Renal cortex interstitium (tissue), 11 donors: ENCODE data around the gene ZNF554. TPM values are rescaled to one million over a fixed set of nuclear protein-coding genes. Genes with fewer than 3 reads are reported as not detected.
"Not testable (repeated sequence)": the region's sequence is repeated elsewhere in the genome, so short reads cannot be mapped to it uniquely, and the experiment has no call there.

Source experiments
- DNase-seq, 11 donors: peaks; one replicate each; pipeline ENCODE4 v3.0.0-alpha.2; 2013; ENCODE audit warnings: low read depth in 9 of 11, low spot score in 4 of 11; ENCODE audit errors: extremely low read depth in 1 of 11
- polyA plus RNA-seq, 3 donors: library from polyadenylated mRNA; unstranded; fragments of 120-200 nt; gene quantifications; one replicate each; pipeline ENCODE4 v1.2.1, GENCODE V29; 2013; ENCODE audit not compliant: insufficient read length in 3 of 3

ZNF554 gene
- polyA plus RNA-seq, 3 donors: 8.3 to 11.3 (median 10.3) TPM

DNA sequence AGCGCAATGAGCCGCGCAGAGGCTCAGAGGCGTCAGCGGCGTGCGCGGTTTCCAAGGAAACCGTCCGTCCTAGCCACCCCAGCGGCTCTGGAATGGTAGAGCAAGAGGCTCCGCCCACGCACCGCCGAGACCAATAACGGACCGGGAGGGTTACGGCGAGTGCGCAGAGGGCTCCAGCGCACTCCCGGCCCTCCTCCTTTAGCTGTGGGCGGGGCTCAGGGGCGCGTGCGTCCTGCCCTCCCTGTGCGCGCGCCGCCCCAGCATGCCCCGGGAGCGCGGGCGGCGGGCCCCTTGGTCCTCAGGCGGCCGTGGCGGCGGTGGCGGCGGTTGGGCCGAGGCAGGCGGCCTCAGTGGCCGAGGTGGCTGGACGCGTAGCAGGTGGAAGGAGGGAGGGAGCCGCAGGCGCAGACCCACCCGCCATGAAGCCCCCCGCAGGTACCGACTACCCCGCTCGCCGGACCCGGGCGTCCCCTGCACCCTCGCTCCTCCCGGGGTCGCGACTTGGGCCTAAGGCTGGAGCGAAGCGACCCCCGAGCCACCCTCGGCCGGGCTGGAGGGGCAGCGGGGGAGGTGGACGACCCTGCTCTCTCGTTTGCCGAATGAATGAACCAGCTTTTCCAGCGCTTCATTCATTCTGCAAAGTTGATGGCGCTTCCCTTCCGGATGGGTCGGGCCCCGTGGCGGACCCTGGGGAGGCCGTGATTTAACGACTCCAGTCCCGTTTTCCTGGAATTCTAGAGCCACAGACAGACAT, 34.2 kb upstream of the ZNF554 start, which contains the start of gene THOP1:
THOP1 (plus strand) TSS at position 260 of the 754 bp plus-strand sequence; CDS start at position 420, 160 bp downstream.
- peak; percentile 94 to 99 (median 99) for DNase-seq

DNA sequence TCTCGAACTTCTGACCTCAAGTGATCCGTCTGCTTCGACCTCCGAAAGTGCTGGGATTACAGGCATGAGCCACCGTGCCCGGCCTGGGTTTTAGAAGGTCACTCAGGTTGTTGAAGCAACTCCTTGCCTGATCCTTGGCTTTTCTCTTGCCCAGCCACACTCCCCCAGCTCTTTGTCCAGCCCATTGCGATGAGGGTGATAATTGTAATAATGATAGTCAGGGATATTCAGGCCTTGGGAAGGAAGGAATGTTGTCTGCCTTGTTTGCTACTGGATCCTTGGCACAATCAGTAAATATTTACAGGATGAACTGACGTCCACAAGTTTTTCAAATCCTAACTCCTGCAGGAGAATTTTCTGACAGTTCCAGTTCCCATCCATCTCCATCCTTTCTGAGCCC, 32.6 kb upstream of the ZNF554 start:
- no peak for DNase-seq

DNA sequence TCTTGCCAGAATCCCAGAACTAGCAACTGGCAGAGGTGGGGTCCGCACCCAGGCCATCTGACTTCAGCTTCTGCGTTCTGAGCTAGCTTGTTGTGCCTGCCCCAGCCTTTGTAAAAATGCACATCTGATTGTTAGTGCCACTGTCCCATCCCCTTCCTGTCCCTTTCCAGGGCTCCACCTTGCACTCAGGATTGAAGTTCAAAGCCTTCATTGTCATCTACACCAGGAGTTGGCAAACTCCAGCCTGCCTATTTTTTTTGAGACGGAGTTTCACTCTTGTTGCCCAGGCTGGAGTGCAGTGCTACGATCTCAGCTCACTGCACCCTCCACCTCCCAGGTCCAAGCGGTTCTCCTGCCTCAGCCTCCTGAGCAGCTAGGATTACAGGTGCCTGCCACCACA, 31.4 kb upstream of the ZNF554 start:
- DNase-seq: no peak

DNA sequence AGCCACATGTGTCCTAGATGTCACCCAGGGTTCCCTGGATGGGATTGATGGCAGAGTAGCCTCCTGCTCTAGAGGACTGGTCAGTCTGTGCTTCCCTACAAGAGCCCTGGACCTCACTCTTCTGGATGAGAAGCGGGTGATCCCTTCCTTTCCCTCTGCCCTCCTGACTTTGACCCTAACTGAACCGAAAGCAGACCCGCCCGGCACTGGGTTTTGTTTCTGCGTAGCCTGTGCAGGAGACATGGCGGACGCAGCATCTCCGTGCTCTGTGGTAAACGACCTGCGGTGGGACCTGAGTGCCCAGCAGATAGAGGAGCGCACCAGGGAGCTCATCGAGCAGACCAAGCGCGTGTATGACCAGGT, 29.5 kb upstream of the ZNF554 start:
- no peak for DNase-seq

DNA sequence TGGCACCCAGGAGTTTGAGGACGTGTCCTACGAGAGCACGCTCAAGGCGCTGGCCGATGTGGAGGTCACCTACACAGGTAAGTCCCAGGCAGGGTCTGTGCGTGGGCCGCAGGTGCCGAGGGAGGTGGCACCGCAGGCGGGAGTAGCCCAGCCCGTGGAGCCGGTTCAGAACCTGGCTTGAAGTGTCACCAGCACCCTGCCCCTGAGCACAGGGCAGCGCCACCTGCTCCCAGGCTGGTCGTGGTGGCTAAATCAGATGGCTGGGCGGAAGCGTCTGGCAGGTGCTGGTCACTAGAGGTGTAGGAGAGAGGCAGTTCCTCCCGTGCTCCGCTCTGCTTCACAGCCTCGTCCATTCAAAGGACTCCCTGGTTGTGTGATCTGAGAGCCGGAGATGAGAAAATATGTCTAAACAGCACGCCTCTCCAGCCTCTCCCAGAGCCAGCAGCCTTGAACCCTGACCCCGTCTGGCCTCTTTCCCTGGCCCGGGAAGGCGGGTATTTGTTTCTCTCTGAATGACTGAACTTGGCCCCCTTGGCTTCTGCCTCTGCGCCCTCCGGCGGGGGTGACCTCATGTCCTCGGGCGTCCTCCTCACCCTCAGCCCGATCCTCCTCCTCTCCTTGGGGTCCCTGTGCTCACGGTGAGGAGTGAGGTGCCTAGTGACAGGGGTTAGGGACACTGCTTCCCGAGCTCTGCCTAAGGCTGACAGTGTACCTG, 29.0 kb upstream of the ZNF554 start:
- no peak for DNase-seq

DNA sequence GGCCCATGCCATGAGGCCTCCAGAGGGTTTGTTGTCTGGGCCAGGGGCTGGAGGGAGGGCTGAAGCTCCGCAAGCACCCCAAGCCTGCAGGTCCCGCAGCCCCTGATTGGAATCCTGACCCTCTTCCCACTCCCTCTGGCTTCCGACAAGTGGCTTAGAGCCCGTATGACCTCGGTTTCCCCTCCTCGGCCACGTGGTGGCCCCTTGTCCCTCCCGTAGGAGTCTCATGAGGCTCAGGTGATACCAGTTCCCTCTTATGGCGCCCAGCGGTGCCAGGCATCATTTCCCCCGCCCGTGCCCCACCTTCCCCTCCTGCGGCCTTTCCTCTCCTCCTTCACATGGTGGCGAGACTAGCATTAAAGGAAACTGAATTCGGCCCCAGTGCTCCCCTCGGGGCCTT, 28.2 kb upstream of the ZNF554 start:
- no peak for DNase-seq

DNA sequence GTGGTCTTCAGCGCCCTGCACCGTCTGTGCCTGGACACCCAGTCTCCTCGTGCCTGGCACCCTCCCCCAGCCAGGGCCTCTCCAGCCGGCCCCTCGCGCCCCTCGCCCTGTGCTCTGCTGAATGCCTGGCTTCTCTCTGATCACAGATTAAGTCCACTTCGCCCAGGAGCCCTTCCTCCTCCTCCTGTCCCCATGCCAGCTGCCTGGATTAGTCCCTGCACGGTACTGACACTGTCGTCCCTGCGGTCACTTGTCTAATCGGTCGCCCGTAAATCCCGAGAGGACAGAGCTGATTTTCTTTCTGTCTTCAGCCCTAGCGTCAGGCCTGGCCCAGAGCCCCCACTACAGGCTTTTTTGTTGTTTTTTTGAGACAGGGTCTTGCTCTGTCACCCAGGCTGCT, 27.8 kb upstream of the ZNF554 start:
- no peak for DNase-seq

DNA sequence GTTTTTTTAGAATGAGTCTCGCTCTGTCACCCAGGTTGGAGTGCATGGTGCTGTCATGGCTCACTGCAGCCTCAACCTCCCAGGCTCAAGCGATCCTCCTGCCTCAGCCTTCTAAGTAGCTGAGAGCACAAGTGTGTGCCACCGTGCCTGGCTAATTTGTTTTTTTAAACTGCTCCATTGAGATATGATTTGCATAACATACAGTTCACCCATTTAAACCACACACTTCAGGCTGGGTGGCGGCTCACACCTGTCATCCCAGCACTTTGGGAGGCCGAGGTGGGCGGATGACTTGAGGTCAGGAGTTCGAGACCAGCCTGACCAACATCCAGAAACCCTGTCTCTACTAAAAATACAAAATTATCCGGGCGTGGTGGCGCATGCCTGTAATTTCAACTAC, 27.0 kb upstream of the ZNF554 start:
- not testable (repeated sequence) for DNase-seq

DNA sequence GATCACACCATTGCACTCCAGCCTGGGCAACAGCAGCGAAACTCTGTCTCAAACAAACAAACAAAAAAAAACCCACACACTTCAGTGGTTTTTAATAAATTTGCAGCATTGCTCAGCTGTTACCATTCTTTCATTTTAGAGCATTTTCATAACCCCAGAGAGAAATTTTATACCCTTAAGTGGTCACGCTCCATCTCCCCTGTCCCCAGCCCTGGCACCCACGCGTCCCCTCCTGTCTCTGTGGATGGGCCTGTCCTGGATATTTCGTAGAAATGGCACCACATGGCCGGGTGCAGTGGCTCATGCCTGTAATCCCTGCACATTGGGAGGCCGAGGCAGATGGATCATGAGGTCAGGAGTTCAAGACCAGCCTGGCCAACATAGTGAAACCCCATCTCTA, 26.5 kb upstream of the ZNF554 start:
- no peak for DNase-seq

DNA sequence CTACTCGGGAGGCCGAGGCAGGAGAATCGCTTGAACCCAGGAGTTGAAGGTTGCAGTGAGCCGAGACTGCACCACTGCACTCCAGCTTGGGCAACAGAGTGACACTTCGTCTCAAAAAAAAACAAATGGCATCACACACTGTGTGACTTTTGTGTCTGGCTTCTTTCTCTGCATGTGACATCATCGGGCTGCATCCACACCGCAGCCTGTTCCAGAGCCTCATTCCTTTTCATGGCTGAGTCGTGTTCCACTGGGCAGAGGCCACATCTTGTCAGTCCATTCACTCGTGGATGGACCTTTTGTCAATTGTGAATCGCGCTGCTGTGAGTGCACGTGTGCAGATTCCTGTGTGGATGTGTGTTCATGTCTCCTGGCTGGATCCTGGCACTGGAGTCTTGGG, 26.1 kb upstream of the ZNF554 start:
- no peak for DNase-seq

DNA sequence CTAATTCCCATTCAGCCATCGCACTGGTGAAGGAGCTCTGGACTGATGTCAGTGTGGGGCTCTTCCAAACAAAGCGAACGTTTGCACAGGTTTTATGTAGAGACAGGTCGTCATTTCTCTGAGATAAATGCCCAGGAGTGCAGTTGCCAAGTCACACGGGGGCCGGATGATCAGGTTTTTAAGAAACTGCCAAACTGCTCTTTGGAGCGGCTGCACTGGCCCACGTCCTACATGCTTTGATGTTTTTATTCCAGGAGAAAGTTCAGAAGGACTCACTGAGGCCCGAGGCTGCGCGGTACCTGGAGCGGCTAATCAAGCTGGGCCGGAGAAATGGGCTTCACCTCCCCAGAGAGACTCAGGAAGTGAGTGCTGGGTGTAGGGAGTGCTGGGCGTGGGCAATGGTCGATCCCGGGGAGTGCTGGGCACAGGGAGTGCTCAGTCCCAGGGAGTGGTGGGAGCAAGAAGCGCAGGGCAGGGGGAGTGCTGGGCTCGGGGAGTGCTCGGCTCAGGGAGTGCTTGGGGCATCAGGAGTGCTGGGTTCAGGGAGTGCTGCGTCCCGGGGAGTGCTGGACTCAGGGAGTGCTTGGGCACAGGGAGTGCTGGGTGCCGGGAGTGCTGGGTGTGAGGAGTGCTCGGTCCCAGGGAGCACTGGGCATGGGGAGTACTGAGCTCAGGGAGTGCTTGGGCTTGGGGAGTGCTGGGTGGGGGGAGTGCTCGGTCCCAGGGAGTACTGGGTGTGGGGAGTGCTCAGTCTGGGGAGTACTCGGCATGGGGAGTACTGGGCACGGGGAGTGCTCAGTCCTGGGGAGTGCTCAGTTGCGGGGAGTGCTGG, 23.6 kb upstream of the ZNF554 start:
- DNase-seq: no peak

DNA sequence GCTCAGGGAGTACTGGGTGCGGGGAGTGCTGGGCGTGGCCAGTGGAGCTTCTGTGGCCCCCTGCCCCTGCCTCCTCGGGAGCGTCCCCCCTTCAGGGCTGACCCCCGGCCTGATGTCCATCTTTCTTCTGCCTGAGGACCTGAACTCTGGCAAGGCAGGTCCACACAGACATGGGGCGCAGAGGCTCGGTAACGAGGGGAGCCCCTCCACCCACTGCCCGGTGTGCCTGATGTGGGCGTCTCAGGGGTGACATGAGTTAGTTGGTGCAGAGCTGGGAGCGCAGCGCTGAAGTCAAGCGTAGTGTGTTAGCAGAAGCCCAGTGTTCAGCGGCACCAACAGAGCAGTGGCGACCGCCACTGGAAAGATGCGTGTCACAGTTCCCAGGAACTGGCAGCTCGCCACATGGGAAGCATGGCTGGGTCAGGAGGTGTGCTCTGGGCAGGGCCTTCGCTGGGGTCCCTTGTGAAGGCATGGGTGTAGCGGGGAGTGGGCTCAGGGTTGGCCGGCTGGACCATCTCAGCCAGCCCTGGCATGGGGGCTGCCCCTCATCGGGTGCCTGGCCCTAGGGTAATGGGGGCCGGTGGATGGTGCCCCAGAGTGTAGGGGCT, 22.9 kb upstream of the ZNF554 start:
- DNase-seq: no peak

DNA sequence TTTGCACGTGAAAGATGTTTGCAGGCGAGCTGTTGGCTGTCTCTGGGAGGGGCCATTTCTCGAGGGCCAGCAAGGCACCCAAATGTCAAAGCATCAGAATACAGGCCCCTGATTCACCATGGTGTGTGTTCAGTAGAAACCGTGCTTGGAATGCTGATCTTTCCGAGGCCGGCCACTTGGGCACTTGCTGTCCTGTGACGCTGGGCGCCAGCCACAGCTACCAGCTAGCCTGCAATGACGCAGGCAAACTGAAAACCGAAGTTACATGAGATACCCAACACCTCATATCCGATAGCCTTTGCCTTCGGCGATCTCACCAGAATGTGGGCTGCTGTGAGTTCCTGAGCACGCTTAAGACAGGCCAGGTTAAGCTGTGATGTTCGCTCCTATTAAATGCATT, 22.4 kb upstream of the ZNF554 start:
- no peak for DNase-seq

DNA sequence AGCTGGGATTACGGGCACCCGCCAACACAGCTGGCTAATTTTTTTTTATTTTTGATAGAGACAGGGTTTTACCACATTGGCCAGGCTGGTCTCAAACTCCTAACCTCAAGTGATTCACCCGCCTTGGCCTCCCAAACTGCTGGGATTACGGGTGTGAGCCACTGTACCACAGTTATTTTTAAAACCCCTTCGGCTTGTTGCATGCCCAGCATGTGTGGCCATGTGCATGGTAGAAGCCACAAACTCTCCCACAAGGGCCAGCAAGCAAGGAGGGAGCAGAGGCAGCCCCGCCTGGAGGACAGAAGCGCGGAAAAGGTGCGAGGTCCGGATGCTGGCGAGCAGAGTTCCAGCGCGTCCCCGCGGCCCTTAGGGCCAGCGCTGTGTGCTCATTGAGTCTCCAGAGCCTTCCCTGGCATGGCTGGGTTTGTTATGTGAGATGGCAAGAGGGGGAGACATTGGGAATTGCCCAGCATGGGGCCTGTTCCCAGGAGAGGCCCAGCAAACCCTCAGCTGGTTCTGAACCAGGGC, 21.4 kb upstream of the ZNF554 start:
- DNase-seq: no peak

DNA sequence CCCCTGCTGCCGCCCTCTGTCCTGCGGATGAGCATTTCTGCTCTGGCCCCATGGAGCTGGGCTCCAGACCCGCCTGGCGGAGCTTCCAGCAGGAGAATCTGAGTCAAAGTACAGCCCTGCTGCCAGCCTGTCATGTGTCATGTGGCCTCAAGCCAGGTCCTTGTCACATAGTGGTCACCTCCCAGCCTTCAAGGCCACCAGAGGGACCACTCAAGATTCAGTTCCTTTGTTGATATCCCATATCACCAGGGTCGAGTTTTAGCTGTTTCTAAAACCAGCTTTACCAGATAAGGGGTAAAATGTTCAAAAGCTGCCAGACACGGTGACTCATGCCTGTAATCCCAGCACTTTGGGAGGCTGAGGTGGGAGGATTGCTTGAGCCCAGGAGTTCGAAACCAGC, 20.9 kb upstream of the ZNF554 start:
- DNase-seq: no peak

DNA sequence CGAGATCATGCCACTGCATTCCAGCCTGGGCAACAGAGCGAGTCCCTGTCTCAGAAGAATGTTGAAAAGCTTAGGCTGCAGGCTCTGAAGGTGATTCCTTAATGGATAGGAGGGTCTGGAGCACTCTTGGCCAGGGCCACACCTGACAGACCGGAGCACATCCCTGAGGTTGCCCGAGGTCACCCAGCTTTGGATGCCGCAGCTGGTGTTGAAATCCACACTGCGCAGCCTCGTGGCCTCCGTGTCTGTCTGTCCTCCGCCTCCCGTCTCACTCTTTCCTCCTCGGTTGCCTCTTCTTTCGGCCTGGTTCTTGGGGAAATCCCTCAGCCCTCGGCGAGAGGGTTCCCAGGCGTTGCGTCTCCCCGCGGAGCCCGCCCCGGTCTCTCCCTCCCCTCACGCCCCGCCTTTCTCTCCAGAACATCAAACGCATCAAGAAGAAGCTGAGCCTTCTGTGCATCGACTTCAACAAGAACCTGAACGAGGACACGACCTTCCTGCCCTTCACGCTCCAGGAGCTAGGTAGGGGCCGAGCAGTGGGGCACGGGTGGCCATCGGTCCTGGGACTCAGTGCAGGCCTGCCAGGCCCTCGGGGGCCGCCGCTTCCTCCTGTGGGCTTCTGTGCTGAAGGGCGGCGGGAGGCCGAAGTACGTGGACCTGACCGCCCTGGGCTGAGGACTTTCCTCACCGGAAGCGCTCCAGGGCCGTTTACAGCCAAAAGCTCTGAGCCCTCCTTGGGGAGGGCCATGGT, 20.2 kb upstream of the ZNF554 start:
- no peak for DNase-seq

DNA sequence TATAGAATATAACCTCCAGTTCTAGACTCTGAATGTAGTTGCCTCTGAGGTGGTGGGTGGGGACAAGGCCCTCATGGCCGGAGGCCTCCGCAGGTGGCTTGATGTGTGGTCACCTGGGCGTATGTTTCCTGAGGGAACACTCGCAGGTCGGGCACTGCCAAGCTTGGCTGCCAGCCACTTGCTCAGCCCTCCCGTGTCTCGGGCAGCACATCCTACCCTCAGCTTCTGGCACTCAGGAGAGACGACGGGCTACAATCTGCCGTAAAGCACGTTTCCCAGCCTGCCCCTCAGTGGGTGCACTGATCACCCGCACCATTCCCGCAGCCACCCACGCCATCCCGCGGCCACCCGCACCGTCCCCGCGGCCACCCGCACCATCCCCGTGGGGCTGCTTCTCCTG, 19.2 kb upstream of the ZNF554 start:
- no peak for DNase-seq

DNA sequence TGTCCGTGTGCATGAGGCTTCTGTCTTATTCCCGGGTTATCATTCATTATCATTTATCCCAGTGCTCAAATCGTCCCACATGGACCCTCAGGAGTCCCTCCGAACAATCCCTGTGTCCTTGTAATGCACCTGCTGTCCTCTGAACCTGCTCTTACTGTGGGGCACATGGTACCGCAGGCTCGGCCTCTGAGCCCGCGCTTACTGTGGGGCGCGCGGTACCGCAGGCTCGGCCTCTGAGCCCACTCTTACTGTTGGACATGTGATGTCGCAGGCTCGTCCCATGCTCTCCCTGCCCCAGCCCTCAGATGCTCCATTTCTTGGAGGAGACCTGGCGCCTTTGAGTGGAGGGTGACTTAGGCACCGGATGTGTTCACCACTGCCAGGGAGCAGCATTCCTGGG, 16.8 kb upstream of the ZNF554 start:
- DNase-seq: no peak
